ENCODE measurements around the gene CD300E. TPM values are rescaled to one million over a fixed set of nuclear protein-coding genes. Genes with fewer than 3 reads are reported as not detected.

Gene CD300E
- total and polyA plus RNA-seq, 2 donors (not counting 3 experiments of a cell fraction or from before 2014, with no cell fraction given) = not detected

DNA sequence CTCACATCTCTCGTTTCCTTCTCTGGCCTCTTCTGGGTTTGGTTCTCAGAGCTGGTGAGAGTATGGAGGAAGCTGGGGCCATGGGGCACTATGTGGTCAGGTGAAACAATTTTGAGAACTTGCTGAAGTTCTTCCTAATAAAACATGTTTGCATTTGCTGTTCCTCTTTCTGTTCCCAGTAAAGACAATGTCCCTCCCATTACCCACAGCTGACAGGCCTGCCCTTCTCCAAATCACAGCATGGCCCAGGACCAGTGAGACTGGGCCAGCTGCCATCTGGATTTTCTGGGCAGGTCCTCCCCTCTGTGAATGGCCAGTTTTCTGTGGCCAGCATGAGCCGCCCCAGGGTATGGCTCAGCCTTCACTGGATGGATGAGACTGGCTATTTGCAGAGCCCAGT, 56.1 kb downstream of the CD300E start, which contains the start of gene CD300H:
Gene CD300H (minus strand): TSS at position 113 of the 400 bp plus-strand sequence.
- DNase-seq (ENCODE audit: low read depth, low spot score) (no peak), FAIRE-seq (no peak)
- no peaks in the 10 kb centered on the region for H3K4me1 ChIP-seq (ENCODE audit: control insufficient read depth, extremely low read depth, insufficient read depth, low read length)
- TF ChIP-seq MYC (IDR thresholded peaks at IDR 0.05; ENCODE audit: low read depth, low read length) (no peak), EZH2 (IDR thresholded peaks at IDR 0.05; ENCODE audit: borderline replicate concordance, low read depth, low read length, severe bottlenecking) (no peak), POLR2A (IDR thresholded peaks at IDR 0.05; ENCODE audit: low read depth, low read length) (no peak), JUN (IDR thresholded peaks at IDR 0.05; ENCODE audit: borderline replicate concordance, insufficient read depth, insufficient read length, low read depth) (no peak)
- TF ChIP-seq, protein P1, sequence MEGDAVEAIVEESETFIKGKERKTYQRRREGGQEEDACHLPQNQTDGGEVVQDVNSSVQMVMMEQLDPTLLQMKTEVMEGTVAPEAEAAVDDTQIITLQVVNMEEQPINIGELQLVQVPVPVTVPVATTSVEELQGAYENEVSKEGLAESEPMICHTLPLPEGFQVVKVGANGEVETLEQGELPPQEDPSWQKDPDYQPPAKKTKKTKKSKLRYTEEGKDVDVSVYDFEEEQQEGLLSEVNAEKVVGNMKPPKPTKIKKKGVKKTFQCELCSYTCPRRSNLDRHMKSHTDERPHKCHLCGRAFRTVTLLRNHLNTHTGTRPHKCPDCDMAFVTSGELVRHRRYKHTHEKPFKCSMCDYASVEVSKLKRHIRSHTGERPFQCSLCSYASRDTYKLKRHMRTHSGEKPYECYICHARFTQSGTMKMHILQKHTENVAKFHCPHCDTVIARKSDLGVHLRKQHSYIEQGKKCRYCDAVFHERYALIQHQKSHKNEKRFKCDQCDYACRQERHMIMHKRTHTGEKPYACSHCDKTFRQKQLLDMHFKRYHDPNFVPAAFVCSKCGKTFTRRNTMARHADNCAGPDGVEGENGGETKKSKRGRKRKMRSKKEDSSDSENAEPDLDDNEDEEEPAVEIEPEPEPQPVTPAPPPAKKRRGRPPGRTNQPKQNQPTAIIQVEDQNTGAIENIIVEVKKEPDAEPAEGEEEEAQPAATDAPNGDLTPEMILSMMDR (IDR thresholded peaks at IDR 0.05; ENCODE audit: extremely low read depth in 1 of 2, insufficient read depth in 1 of 2, low read depth in 1 of 2, low read length in 2 of 2) = no peak
- no peak within 1 kb of the TSS for H3K9ac ChIP-seq (replicated peaks; ENCODE audit: extremely low read depth, insufficient read depth, low read length)
- no peaks in the 10 kb centered on the region for H3K36me3 ChIP-seq (ENCODE audit: control insufficient read depth in 2 of 2, extremely low read depth in 1 of 2, insufficient read depth in 2 of 2, low read length in 2 of 2)
- H3K27me3 ChIP-seq (ENCODE audit: control insufficient read depth in 2 of 2, insufficient read depth in 2 of 2, low read length in 2 of 2) = no peaks in the 10 kb centered on the region
- intact Hi-C loops (cut with micrococcal nuclease) (loop anchor here (2.0 kb wide), 1 partner anchor 169 kb away; the partner anchor contains the start of gene RAB37), dilution Hi-C loops (cut with MboI; ENCODE audit: extremely low pct_ligation_motif_present, low sequenced_read_pairs) (no loop called here)
- POLR2A ChIA-PET = no interaction called here
- no peak within 1 kb of the TSS for H3K27ac ChIP-seq (ENCODE audit: insufficient read depth, low read depth, low read length)
- no peaks in the 10 kb centered on the region for H3K79me2 ChIP-seq (ENCODE audit: control insufficient read depth, insufficient read depth, low read length)
- no peaks in the 10 kb centered on the region for H4K20me1 ChIP-seq (replicated peaks; ENCODE audit: control insufficient read depth, extremely low read depth, insufficient read depth, low read length)
- no TSS peak for BruUV-seq (replicated peaks)
- no peak within 1 kb of the TSS for H3K4me3 ChIP-seq (replicated peaks in 1 of 3; ENCODE audit: insufficient read depth in 1 of 3, low read depth in 1 of 3, low read length in 3 of 3)
- no peaks in the 10 kb centered on the region for H3K9me1 ChIP-seq (replicated peaks; ENCODE audit: control insufficient read depth, extremely low read depth, insufficient read depth, low read length)
- CTCF ChIA-PET = no interaction called here
- H2AFZ ChIP-seq (ENCODE audit: low read depth, low read length) = no peak within 1 kb of the TSS
- H3K9me3 ChIP-seq (replicated peaks; ENCODE audit: control insufficient read depth, insufficient read depth, low read length) = no peaks in the 10 kb centered on the region
- no peak within 1 kb of the TSS for H3K4me2 ChIP-seq (ENCODE audit: insufficient read depth, low read length)

DNA sequence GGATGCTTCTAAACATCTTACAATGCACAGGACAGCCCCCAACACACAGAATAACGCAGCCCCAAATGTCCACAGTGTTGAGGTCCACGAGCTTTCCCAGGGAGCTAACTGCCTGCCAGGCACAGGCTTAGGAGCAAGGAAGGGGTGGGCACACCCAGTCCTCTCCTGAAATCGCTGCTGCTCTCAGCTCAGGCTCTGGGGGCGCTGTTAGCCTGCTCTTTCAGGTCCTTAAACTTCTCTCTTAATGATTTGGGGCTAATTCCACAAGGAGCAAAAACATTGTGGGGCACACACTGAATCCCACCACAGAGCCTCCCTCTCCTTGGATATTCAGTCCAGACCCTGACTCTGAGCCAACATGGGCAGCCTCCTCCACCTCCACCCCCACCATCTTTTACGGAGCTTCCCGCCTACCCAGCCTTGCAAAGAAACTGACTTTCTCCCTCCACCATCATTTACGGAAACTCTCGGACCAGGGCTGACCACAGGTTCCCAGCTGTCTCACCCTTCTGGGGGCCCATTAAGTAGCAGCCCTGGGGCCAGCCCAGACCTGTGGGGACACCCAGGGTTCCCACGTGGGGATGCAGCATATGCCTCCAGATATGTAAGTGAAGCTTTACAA, 57.3 kb downstream of the CD300E start:
- H3K4me3 ChIP-seq (replicated peaks in 1 of 3; ENCODE audit: insufficient read depth in 1 of 3, low read depth in 1 of 3, low read length in 3 of 3) = no peak overlapping the region
- ChIA-PET CTCF (no interaction called here), POLR2A (no interaction called here)
- H2AFZ ChIP-seq (ENCODE audit: low read depth, low read length) = no peak overlapping the region
- H3K4me2 ChIP-seq (ENCODE audit: insufficient read depth, low read length) = no peak overlapping the region
- H3K9ac ChIP-seq (replicated peaks; ENCODE audit: extremely low read depth, insufficient read depth, low read length) = no peak overlapping the region
- intact Hi-C loops (cut with micrococcal nuclease) (loop anchor here (2.0 kb wide), 1 partner anchor 171 kb away; the partner anchor contains the start of gene RAB37), dilution Hi-C loops (cut with MboI; ENCODE audit: extremely low pct_ligation_motif_present, low sequenced_read_pairs) (no loop called here)
- TF ChIP-seq GATA2 (IDR thresholded peaks at IDR 0.05; ENCODE audit: insufficient read depth, insufficient read length, low read depth, low read length) (no peak), FOS (IDR thresholded peaks at IDR 0.05; ENCODE audit: borderline replicate concordance, insufficient read depth, low read length) (no peak)
- TF ChIP-seq, protein P1 (IDR thresholded peaks at IDR 0.05; ENCODE audit: extremely low read depth in 1 of 2, insufficient read depth in 1 of 2, low read depth in 1 of 2, low read length in 2 of 2) = peak; percentile 31 to 45
- no peaks in the 10 kb centered on the region for H3K9me3 ChIP-seq (replicated peaks; ENCODE audit: control insufficient read depth, insufficient read depth, low read length)
- H3K9me1 ChIP-seq (replicated peaks; ENCODE audit: control insufficient read depth, extremely low read depth, insufficient read depth, low read length) = no peaks in the 10 kb centered on the region
- no peak for FAIRE-seq
- no peak overlapping the region for H3K27ac ChIP-seq (ENCODE audit: insufficient read depth, low read depth, low read length)
- H3K36me3 ChIP-seq (ENCODE audit: control insufficient read depth in 2 of 2, extremely low read depth in 1 of 2, insufficient read depth in 2 of 2, low read length in 2 of 2) = no peaks in the 10 kb centered on the region
- DNase-seq (ENCODE audit: low read depth, low spot score) = peak; percentile 5
- no TSS peak for BruUV-seq (replicated peaks)
- no peaks in the 10 kb centered on the region for H3K27me3 ChIP-seq (ENCODE audit: control insufficient read depth in 2 of 2, insufficient read depth in 2 of 2, low read length in 2 of 2)
- H4K20me1 ChIP-seq (replicated peaks; ENCODE audit: control insufficient read depth, extremely low read depth, insufficient read depth, low read length) = no peaks in the 10 kb centered on the region
- H3K79me2 ChIP-seq (ENCODE audit: control insufficient read depth, insufficient read depth, low read length) = no peaks in the 10 kb centered on the region
- H3K4me1 ChIP-seq (ENCODE audit: control insufficient read depth, extremely low read depth, insufficient read depth, low read length) = no peaks in the 10 kb centered on the region

Data from endothelial cell of umbilical vein (primary cell).